Measurements from ENCODE around the gene PHLPP1.

GRCh38 chr18:62715436-62715758 lies at the start of gene PHLPP1:
- TF ChIP-seq CTCF (conservative IDR thresholded peaks at IDR 0.05; ENCODE audit: low read depth, low read length) (no peak), EZH2 (IDR thresholded peaks at IDR 0.05; ENCODE audit: low read length, unreplicated experiment) (no peak), EZH2phosphoT487 (IDR thresholded peaks at IDR 0.05; ENCODE audit: borderline replicate concordance, low read length) (no peak)

All from PC-3 (cell line).